Activated naive CD8-positive, alpha-beta T cell treated with anti-CD3 and anti-CD28 coated beads, Interleukin-2, amount 10 ng/mL, durations not matched to agents 7 days and 5 days (primary cell): Measurements from ENCODE around the gene MUC2. TPM values are rescaled to one million over a fixed set of nuclear protein-coding genes. Genes with fewer than 3 reads are reported as not detected.
A peak's percentile ranks its signal among the peaks of the same experiment; 100 is the strongest.

Experiments
- ATAC-seq: fragments of 150-1000 bp; cut with Tn5 transposase; one replicate; pipeline ENCODE4 v1.10.0; 2021; ENCODE audit warnings: low read depth, moderate library complexity
- POLR2A ChIA-PET: fragments of 350-600 bp; sonication (Branson Sonifier 250); formaldehyde crosslinking; loops from one replicate; lab custom pipeline; 2021; ENCODE audit warnings: antibody characterized with exemption; lab: Charles Lee
- DNase-seq: peaks from one replicate; pipeline ENCODE4 v3.0.0; 2021
- H3K27ac Mint-ChIP-seq: one replicate; pipeline ENCODE4 v1.8.0; 2022; ENCODE audit warnings: mild to moderate bottlenecking, mixed read lengths
- H3K27me3 Mint-ChIP-seq: one replicate; pipeline ENCODE4 v1.8.0; 2022; ENCODE audit warnings: mild to moderate bottlenecking, moderate library complexity, mixed read lengths
- H3K36me3 Mint-ChIP-seq: one replicate; pipeline ENCODE4 v1.8.0; 2021; ENCODE audit warnings: mild to moderate bottlenecking, mixed read lengths
- H3K4me1 Mint-ChIP-seq: one replicate; pipeline ENCODE4 v1.8.0; 2021; ENCODE audit warnings: mixed read lengths
- H3K4me3 Mint-ChIP-seq: one replicate; pipeline ENCODE4 v1.8.0; 2022; ENCODE audit warnings: mild to moderate bottlenecking, moderate library complexity, mixed read lengths
- H3K9me3 Mint-ChIP-seq: one replicate; pipeline ENCODE4 v1.8.0; 2021; ENCODE audit warnings: mixed read lengths
- total RNA-seq, 2 experiments: library from RNA; stranded (reverse); gene quantifications; one replicate each; pipeline ENCODE4 v1.2.3, GENCODE V29; 2021

MUC2 gene
- total RNA-seq, 2 experiments from 2014 or later: not detected

GRCh38 chr11:1050581-1051355 is 23.9 kb upstream of the MUC2 start:
- peaks cover 4% of the 10 kb centered on the region for H3K4me1 Mint-ChIP-seq
- no peaks in the 10 kb centered on the region for H3K9me3 Mint-ChIP-seq
- DNase-seq: peak; percentile 85
- POLR2A ChIA-PET: interaction anchor here (0.6 to 0.9 kb wide), 2 partner anchors 126 to 245 kb away, joined by 3 read pairs; no protein-coding TSS in a partner anchor
- peaks cover 10% of the 10 kb centered on the region for H3K27me3 Mint-ChIP-seq
- H3K4me3 Mint-ChIP-seq: no peak overlapping the region
- ATAC-seq: peak; percentile 93
- no peaks in the 10 kb centered on the region for H3K36me3 Mint-ChIP-seq
- H3K27ac Mint-ChIP-seq: no peak overlapping the region

- ATAC-seq (no peak), DNase-seq (no peak)
- Mint-ChIP-seq H3K4me1 (peaks cover 4% of the 10 kb centered on the region), H3K36me3 (no peaks in the 10 kb centered on the region), H3K9me3 (no peaks in the 10 kb centered on the region), H3K27me3 (peaks cover 7% of the 10 kb centered on the region), H3K4me3 (no peak overlapping the region), H3K27ac (no peak overlapping the region)
- POLR2A ChIA-PET: interaction anchor here (0.9 kb wide), 1 partner anchor 126 kb away, joined by 3 read pairs; no protein-coding TSS in a partner anchor
Observed at GRCh38 chr11:1051356-1052132, 23.1 kb upstream of the MUC2 start.

- no peaks in the 10 kb centered on the region for H3K9me3 Mint-ChIP-seq
- DNase-seq: peak; percentile 30
- ATAC-seq: no peak
- H3K4me3 Mint-ChIP-seq: no peak overlapping the region
- H3K36me3 Mint-ChIP-seq: no peaks in the 10 kb centered on the region
- no peak overlapping the region for H3K27ac Mint-ChIP-seq
- H3K27me3 Mint-ChIP-seq: peaks cover 7% of the 10 kb centered on the region
- H3K4me1 Mint-ChIP-seq: peaks cover 4% of the 10 kb centered on the region
- POLR2A ChIA-PET: no interaction called here
Observed at GRCh38 chr11:1052133-1053011, 22.3 kb upstream of the MUC2 start.

DNA sequence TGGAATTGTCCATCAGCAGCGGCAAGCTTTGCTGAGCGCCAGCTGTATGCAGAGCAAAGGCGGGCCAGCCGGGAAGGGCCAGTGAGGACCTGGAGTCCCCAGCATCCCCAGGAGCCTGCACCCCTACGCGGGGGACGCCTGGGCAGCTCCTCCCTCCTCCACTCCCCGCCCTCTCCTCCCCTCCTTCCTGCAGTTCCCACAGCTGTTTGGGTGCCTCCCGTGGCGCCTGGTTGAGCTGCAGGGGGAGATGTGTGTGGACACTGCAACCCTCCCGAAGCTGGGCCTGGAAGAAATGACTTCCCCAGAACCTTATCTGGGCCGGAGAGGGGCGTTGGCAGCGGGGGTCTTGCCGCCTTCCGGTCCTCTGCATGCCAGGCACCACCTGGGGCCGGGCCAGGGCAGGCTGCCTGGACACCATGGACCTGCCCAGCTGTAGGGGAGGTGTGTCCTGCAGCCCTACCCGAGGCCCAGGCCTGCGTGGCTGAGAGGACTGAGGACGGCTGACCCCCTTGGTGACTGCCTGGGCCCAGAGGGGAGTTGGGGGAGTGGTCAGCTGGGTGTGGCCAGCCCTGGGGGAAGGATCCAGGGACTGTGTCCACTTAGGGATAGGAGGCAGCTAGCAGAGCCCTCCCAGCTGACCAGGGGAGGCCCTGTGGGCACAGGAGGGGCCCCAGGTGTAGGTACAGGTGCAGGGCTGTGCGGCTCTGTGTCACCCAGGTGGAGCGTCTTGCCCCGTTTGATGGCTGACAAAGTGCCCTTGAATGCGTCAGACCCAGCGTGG is 21.4 kb upstream of the MUC2 start:
- Mint-ChIP-seq H3K4me3 (no peak overlapping the region), H3K27ac (no peak overlapping the region), H3K27me3 (peaks cover 8% of the 10 kb centered on the region), H3K4me1 (peaks cover 4% of the 10 kb centered on the region), H3K36me3 (no peaks in the 10 kb centered on the region), H3K9me3 (no peaks in the 10 kb centered on the region)
- DNase-seq (peak; percentile 29), ATAC-seq (no peak)
- POLR2A ChIA-PET: no interaction called here

GRCh38 chr11:1054143-1055108 is 20.2 kb upstream of the MUC2 start:
- Mint-ChIP-seq H3K9me3 (no peaks in the 10 kb centered on the region), H3K36me3 (no peaks in the 10 kb centered on the region), H3K27me3 (peaks cover 4% of the 10 kb centered on the region), H3K4me3 (no peak overlapping the region), H3K27ac (no peak overlapping the region), H3K4me1 (peaks cover 4% of the 10 kb centered on the region)
- POLR2A ChIA-PET: no interaction called here
- ATAC-seq (no peak), DNase-seq (peak; percentile 21)

DNA sequence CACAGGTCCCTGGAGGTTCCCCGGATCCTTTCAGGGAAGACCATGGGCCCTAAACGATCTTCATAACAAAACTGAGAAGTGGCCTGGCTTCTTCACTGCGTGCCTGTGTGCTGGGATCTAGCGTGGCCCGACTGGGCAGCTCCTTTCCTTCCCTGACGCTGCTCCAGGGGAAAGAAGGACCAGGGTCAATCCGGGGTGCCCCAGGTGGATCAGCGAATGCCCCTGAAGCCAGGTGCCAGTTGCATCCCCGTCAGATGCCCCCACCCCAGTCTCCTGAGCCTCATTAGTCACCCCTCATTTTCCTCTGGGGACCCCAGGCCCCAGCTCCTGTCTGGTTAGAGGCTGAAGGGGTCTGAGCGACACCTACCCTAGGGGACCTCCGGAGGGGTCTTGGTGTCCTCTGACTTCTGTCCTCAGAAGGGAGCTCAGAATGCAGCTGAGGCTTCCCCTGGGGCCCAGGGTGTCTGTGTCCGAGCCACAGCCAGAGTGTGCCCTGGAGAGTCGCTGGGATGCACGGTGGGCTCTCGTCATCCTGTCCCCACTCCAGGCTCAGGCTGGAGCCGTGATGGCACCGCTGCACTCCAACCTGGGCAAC is 19.5 kb upstream of the MUC2 start:
- peaks cover 4% of the 10 kb centered on the region for H3K27me3 Mint-ChIP-seq
- POLR2A ChIA-PET: no interaction called here
- H3K27ac Mint-ChIP-seq: no peak overlapping the region
- H3K4me1 Mint-ChIP-seq: peaks cover 4% of the 10 kb centered on the region
- no peaks in the 10 kb centered on the region for H3K9me3 Mint-ChIP-seq
- ATAC-seq: no peak
- H3K36me3 Mint-ChIP-seq: no peaks in the 10 kb centered on the region
- no peak overlapping the region for H3K4me3 Mint-ChIP-seq
- peak; percentile 8 for DNase-seq

- POLR2A ChIA-PET: no interaction called here
- no peak for ATAC-seq
- no peaks in the 10 kb centered on the region for H3K36me3 Mint-ChIP-seq
- peaks cover 4% of the 10 kb centered on the region for H3K27me3 Mint-ChIP-seq
- no peaks in the 10 kb centered on the region for H3K9me3 Mint-ChIP-seq
- H3K4me1 Mint-ChIP-seq: peaks cover 1% of the 10 kb centered on the region
- DNase-seq: peak; percentile 21
- H3K4me3 Mint-ChIP-seq: no peak overlapping the region
- no peak overlapping the region for H3K27ac Mint-ChIP-seq
Observed at GRCh38 chr11:1055990-1056771, 18.5 kb upstream of the MUC2 start.

DNA sequence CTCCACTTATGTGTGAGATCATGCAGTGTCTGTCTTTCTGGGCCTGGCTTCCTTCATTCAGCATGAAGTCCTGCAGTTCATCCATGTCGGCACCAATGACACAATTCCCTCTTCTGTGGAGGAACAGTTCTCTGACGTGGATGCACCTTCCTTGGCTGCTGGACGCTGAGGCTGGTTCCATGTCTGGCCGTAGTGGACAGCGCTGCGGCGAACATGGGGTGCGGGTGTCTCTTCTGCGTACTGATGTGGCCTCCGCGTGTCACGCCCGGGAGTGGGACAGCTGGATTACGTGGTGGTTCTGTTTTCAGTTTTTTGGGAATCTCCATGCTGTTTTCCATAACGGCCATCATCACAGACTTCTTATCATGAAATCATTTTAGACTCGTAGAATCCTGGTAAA is 16.9 kb upstream of the MUC2 start:
- no peak overlapping the region for H3K27ac Mint-ChIP-seq
- no peak overlapping the region for H3K4me3 Mint-ChIP-seq
- POLR2A ChIA-PET: no interaction called here
- H3K4me1 Mint-ChIP-seq: no peaks in the 10 kb centered on the region
- DNase-seq (no peak), ATAC-seq (no peak)
- peaks cover 6% of the 10 kb centered on the region for H3K27me3 Mint-ChIP-seq
- H3K36me3 Mint-ChIP-seq: no peaks in the 10 kb centered on the region
- H3K9me3 Mint-ChIP-seq: no peaks in the 10 kb centered on the region

DNA sequence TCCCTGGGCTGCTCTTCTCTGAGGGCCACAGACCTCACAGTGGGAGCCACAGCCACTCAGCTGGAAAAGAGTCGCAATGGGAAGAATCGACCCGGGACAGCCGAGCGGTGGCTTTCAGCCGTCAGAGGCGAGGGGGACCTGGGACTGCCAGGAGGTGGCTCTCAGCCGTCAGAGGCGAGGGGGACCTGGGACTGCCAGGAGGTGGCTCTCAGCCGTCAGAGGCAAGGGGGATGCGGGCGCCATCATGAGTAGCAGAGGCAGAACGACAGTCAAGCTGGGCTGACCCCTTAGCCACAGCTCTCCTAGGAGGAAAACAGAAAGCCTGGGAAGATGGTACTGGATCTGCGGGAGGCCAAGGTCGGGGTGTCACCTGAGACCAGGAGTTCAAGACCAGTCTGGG is 14.9 kb upstream of the MUC2 start:
- no peak for ATAC-seq
- Mint-ChIP-seq H3K27me3 (peaks cover 9% of the 10 kb centered on the region), H3K9me3 (no peaks in the 10 kb centered on the region), H3K4me3 (no peak overlapping the region), H3K27ac (no peak overlapping the region), H3K4me1 (no peaks in the 10 kb centered on the region), H3K36me3 (no peaks in the 10 kb centered on the region)
- POLR2A ChIA-PET: no interaction called here
- DNase-seq: no peak

- POLR2A ChIA-PET: no interaction called here
- DNase-seq (peak; percentile 18), ATAC-seq (no peak)
- no peak overlapping the region for H3K4me3 Mint-ChIP-seq
- H3K36me3 Mint-ChIP-seq: no peaks in the 10 kb centered on the region
- H3K9me3 Mint-ChIP-seq: no peaks in the 10 kb centered on the region
- H3K27ac Mint-ChIP-seq: no peak overlapping the region
- H3K27me3 Mint-ChIP-seq: peaks cover 9% of the 10 kb centered on the region
- no peaks in the 10 kb centered on the region for H3K4me1 Mint-ChIP-seq
Observed at GRCh38 chr11:1060410-1060809, 14.3 kb upstream of the MUC2 start.
